PC-9 (cell line): ENCODE measurements around the gene TJP2. TPM values are rescaled to one million over a fixed set of nuclear protein-coding genes. Genes with fewer than 3 reads are reported as not detected.

ENCODE experiments used
- BruUV-seq: library from RNA; stranded (reverse); fragments of 400-500 nt; replicated peaks from 2 replicates; lab custom pipeline; 2021; lab: Mats Ljungman, UMichigan
- CTCF ChIA-PET: fragments of 300-600 bp; sonication (Branson Sonifier 250); formaldehyde crosslinking; loops from one replicate; lab custom pipeline; 2022; ENCODE audit warnings: antibody characterized with exemption; lab: Charles Lee
- POLR2A ChIA-PET: fragments of 300-600 bp; sonication (Branson Sonifier 250); formaldehyde crosslinking; loops from one replicate; lab custom pipeline; 2022; ENCODE audit warnings: antibody characterized with exemption; ENCODE audit not compliant: unreplicated experiment; lab: Charles Lee
- DNase-seq, 2 experiments: peaks; one replicate each; pipeline versions ENCODE4 v3.0.0 to v3.0.0-alpha.2; 2015 to 2022; ENCODE audit warnings: mixed read lengths in 1 of 2
- H2AFZ ChIP-seq: fragments of 200-600 bp; sonication (generic); 2 replicates; pipeline ENCODE4 v1.8.1; 2017; ENCODE audit warnings: antibody characterized with exemption
- H3F3A ChIP-seq: fragments of 200-600 bp; sonication (generic); 2 replicates; pipeline ENCODE4 v1.8.1; 2017; ENCODE audit warnings: antibody characterized with exemption, mild to moderate bottlenecking, low read depth; ENCODE audit not compliant: insufficient read depth
- H3K27ac ChIP-seq: fragments of 200-600 bp; sonication (generic); 2 replicates; pipeline ENCODE4 v1.6.1; 2016; ENCODE audit warnings: mixed run types
- H3K27me3 ChIP-seq: fragments of 200-600 bp; sonication (generic); 2 replicates; pipeline ENCODE4 v1.6.1; 2016; ENCODE audit warnings: low read depth, mixed run types; ENCODE audit not compliant: insufficient read depth
- H3K36me3 ChIP-seq: fragments of 200-600 bp; sonication (generic); 2 replicates; pipeline ENCODE4 v1.6.1; 2016; ENCODE audit warnings: low read depth, mixed run types
- H3K4me1 ChIP-seq: fragments of 200-600 bp; sonication (generic); replicated peaks from 2 replicates; pipeline ENCODE4 v1.6.1; 2016; ENCODE audit warnings: mixed run types; ENCODE audit not compliant: insufficient read depth
- H3K4me2 ChIP-seq: fragments of 200-600 bp; sonication (generic); 2 replicates; pipeline ENCODE4 v1.6.1; 2017; ENCODE audit warnings: mixed run types
- H3K4me3 ChIP-seq: fragments of 200-600 bp; sonication (generic); 2 replicates; pipeline ENCODE4 v1.6.1; 2016; ENCODE audit warnings: mixed run types
- H3K79me2 ChIP-seq: fragments of 200-600 bp; sonication (generic); 2 replicates; pipeline ENCODE4 v1.6.1; 2017; ENCODE audit warnings: low read depth, mixed run types
- H3K9me2 ChIP-seq: fragments of 200-600 bp; sonication (generic); 2 replicates; pipeline ENCODE4 v1.8.1; 2017; ENCODE audit warnings: mild to moderate bottlenecking; ENCODE audit not compliant: insufficient read depth
- H3K9me3 ChIP-seq: fragments of 200-600 bp; sonication (generic); 2 replicates; pipeline ENCODE4 v1.8.1; 2016; ENCODE audit warnings: low read depth; ENCODE audit not compliant: insufficient read depth
- H4K20me1 ChIP-seq: fragments of 200-600 bp; sonication (generic); 2 replicates; pipeline ENCODE4 v1.8.1; 2017; ENCODE audit not compliant: insufficient read depth
- CTCF ChIP-seq: fragments of 200-600 bp; sonication (generic); conservative IDR thresholded peaks from 2 replicates; pipeline ENCODE4 v1.6.1; 2017; ENCODE audit warnings: mixed run types, antibody characterized with exemption, mild to moderate bottlenecking, moderate library complexity
- EZH2 ChIP-seq: fragments of 200-600 bp; sonication (generic); IDR thresholded peaks from 2 replicates; pipeline ENCODE4 v1.8.0; 2017; ENCODE audit warnings: antibody characterized with exemption, low read depth
- intact Hi-C: fragments of 100-400 bp; cut with micrococcal nuclease; formaldehyde crosslinking; loops from one replicate; pipeline ENCODE4 v1.10.0; 2022; ENCODE audit not compliant: unreplicated experiment
- total RNA-seq: library from RNA; stranded (reverse); gene quantifications from 2 replicates; pipeline ENCODE4 v1.2.3, GENCODE V29; 2021

The TJP2 gene
- total RNA-seq, 1 experiment from 2014 or later: 143 TPM

- BruUV-seq: no TSS peak
- Histone ChIP-seq H3K9me2 (no peaks in the 10 kb centered on the region), H3K27me3 (no peaks in the 10 kb centered on the region), H3K4me3 (no peak overlapping the region), H3K9me3 (0 out of 2 replicates have a peak, but pooled peaks cover 3% of the 10 kb centered on the region), H4K20me1 (no peaks in the 10 kb centered on the region), H3K36me3 (no peaks in the 10 kb centered on the region), H3K79me2 (no peaks in the 10 kb centered on the region), H2AFZ (no peak overlapping the region), H3K4me1 (no peaks in the 10 kb centered on the region), H3K27ac (no peak overlapping the region), H3F3A (no peaks in the 10 kb centered on the region), H3K4me2 (no peak overlapping the region)
- TF ChIP-seq CTCF: no peak
- ChIA-PET CTCF (no interaction called here), POLR2A (no interaction called here)
- DNase-seq: no peak
- intact Hi-C loops: no loop called here
Measured at GRCh38 chr9:69314547-69314946, 140.5 kb downstream of the TJP2 start.

DNA sequence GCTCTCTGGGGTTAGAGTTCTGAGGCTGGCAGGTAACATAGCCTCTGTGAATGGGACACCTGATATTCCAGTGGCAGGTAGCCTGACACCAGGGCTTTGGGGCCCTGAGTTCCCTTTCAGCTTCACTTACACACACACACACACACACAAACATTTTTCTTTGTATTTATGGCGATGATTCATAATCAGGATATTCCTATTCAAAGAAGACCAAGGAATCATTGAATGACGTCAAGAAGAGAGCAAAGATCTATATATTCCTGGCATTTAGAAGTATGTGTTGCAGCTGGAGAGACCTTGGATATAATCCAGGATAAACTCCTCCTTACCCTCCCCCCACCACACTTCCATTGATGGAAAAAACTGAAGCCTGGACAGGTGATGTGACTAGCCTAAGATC lies 143.0 kb downstream of the TJP2 start:
- TF ChIP-seq EZH2 (no peak), CTCF (no peak)
- H2AFZ ChIP-seq: no peak overlapping the region
- intact Hi-C loops: no loop called here
- no peaks in the 10 kb centered on the region for H3K36me3 ChIP-seq
- no peaks in the 10 kb centered on the region for H3K9me2 ChIP-seq
- H3K4me2 ChIP-seq: no peak overlapping the region
- H3F3A ChIP-seq: no peaks in the 10 kb centered on the region
- no peaks in the 10 kb centered on the region for H4K20me1 ChIP-seq
- no peaks in the 10 kb centered on the region for H3K4me1 ChIP-seq
- H3K79me2 ChIP-seq: no peaks in the 10 kb centered on the region
- H3K4me3 ChIP-seq: no peak overlapping the region
- H3K27me3 ChIP-seq: no peaks in the 10 kb centered on the region
- DNase-seq: no peak
- no peak overlapping the region for H3K27ac ChIP-seq
- ChIA-PET CTCF (no interaction called here), POLR2A (no interaction called here)
- H3K9me3 ChIP-seq: 0 out of 2 replicates have a peak, but pooled peaks cover 3% of the 10 kb centered on the region
- BruUV-seq: no TSS peak

DNA sequence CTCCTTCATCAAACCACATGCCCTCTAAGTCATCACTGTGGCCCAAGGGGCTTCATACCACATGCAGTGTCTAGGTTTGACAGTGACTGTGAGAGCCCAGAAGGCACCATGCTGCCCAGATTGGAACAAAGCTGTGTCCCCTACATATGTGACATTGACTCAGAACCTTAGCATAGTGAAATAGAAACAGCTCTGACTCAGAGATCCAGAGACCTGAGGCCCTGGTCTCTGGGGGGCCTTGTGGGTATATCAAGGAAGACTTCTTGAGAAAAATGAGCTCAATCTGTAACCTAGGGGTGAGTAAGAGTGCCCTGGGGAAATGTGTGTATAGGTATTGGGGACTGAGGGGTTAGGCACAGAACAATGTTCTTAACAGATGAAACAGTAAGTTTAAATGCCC lies 143.8 kb downstream of the TJP2 start:
- Histone ChIP-seq H3K4me1 (no peaks in the 10 kb centered on the region), H3K79me2 (no peaks in the 10 kb centered on the region), H3K27ac (no peak overlapping the region), H4K20me1 (no peaks in the 10 kb centered on the region), H3K36me3 (no peaks in the 10 kb centered on the region), H2AFZ (no peak overlapping the region), H3F3A (no peaks in the 10 kb centered on the region), H3K9me2 (no peaks in the 10 kb centered on the region), H3K4me3 (no peak overlapping the region), H3K27me3 (no peaks in the 10 kb centered on the region), H3K9me3 (no peaks in the 10 kb centered on the region), H3K4me2 (no peak overlapping the region)
- intact Hi-C loops: no loop called here
- TF ChIP-seq EZH2: no peak
- TF ChIP-seq CTCF: no peak
- ChIA-PET CTCF (no interaction called here), POLR2A (no interaction called here)
- DNase-seq: no peak
- BruUV-seq: no TSS peak
